ENCODE results near the gene CIRBP. TPM values are rescaled to one million over a fixed set of nuclear protein-coding genes. Genes with fewer than 3 reads are reported as not detected.

CIRBP gene
- total and polyA plus RNA-seq, 2 of the 13 experiments (the other 11 are each of a cell fraction or from before 2014, with no cell fraction given), result 133 to 140 TPM

DNA sequence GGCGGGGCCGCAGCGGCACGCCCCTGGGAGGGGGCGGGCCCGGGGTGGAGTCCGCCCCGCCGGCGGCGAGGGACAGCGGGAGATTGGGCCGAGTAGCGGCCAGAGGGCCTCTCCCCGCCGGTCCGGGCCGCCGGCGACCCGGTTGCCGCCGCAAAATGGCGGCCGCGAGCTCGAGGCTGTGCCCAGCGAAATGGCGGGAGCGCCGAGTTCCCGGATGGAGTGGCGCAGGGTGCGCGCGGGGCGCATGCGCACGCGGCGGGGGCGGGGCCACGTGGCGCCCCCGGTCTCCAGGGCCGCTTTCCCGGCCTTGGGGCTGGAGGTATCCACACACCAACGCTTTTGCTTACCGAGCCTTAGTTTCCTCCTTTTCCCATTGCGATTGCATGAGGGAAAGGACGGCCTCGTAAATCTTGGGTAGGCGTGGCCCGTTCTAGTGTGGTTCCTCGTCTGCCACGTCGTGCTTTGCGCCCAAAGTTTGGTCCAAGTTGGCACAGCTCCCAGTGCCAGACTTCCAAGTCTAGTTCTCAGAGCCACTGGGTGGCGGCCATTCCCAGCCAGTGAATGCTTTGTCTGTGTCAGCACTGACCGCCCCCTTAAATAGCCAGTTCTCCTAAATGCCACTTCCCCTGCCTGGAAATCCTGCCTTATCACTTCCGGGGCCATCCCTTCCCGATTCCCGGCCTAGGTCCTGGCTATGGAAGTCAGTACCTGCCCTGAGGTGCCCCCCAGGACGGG lies 513 bp downstream of the CIRBP start (continued):
- TF ChIP-seq, protein P1, sequence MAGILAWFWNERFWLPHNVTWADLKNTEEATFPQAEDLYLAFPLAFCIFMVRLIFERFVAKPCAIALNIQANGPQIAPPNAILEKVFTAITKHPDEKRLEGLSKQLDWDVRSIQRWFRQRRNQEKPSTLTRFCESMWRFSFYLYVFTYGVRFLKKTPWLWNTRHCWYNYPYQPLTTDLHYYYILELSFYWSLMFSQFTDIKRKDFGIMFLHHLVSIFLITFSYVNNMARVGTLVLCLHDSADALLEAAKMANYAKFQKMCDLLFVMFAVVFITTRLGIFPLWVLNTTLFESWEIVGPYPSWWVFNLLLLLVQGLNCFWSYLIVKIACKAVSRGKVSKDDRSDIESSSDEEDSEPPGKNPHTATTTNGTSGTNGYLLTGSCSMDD (CRISPR knock-in tag; IDR thresholded peaks at IDR 0.05), result no peak; the same call in 1 of the 2 replicates
- TF ChIP-seq PHF8 (CRISPR knock-in tag; IDR thresholded peaks at IDR 0.05), result 0 out of 2 replicates have a peak, but pooled peaks have one; percentile 27
- TF ChIP-seq MEIS2 (CRISPR knock-in tag; IDR thresholded peaks at IDR 0.05), result peak; percentile 41; the same call in 1 of the 2 replicates
- no peak for TF ChIP-seq NCOA2 (CRISPR knock-in tag; IDR thresholded peaks at IDR 0.05)
- TF ChIP-seq ZNF790 (CRISPR knock-in tag; IDR thresholded peaks at IDR 0.05; ENCODE audit: borderline replicate concordance), result 0 out of 2 replicates have a peak, but pooled peaks have one; percentile 27
- TF ChIP-seq SP4 (CRISPR knock-in tag; IDR thresholded peaks at IDR 0.05), result no peak
- peak; percentile 57 for TF ChIP-seq ZBTB38 (CRISPR knock-in tag; IDR thresholded peaks at IDR 0.05)
- TF ChIP-seq CENPX (CRISPR knock-in tag; IDR thresholded peaks at IDR 0.05), result no peak
- TF ChIP-seq ZNF121 (CRISPR knock-in tag; IDR thresholded peaks at IDR 0.05), result no peak
- TF ChIP-seq, protein P2, sequence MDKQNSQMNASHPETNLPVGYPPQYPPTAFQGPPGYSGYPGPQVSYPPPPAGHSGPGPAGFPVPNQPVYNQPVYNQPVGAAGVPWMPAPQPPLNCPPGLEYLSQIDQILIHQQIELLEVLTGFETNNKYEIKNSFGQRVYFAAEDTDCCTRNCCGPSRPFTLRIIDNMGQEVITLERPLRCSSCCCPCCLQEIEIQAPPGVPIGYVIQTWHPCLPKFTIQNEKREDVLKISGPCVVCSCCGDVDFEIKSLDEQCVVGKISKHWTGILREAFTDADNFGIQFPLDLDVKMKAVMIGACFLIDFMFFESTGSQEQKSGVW (CRISPR knock-in tag; IDR thresholded peaks at IDR 0.05; ENCODE audit: borderline replicate concordance), result no peak
- TF ChIP-seq KMT2B (CRISPR knock-in tag; IDR thresholded peaks at IDR 0.05), result no peak

Measured in HepG2 (cell line).